GDM1 (cell line): ENCODE results near the gene RCN1.
"Not testable (repeated sequence)": the region's sequence is repeated elsewhere in the genome, so short reads cannot be mapped to it uniquely, and the experiment has no call there.

Source experiments
- DNase-seq: peaks from one replicate; lab custom pipeline; 2025; lab: John Stamatoyannopoulos, UW

RCN1 gene

GRCh38 chr11:32079553-32079952 is 11.3 kb upstream of the RCN1 start:
- DNase-seq = no peak

- no peak for DNase-seq
These were observed 10.4 kb upstream of the RCN1 start for GRCh38 chr11:32080361-32080980.

GRCh38 chr11:32081129-32081641 is 9.7 kb upstream of the RCN1 start:
- no peak for DNase-seq

- no peak for DNase-seq
These were observed 9.0 kb upstream of the RCN1 start for GRCh38 chr11:32081901-32082300.

- DNase-seq = no peak
These were observed 8.4 kb upstream of the RCN1 start for GRCh38 chr11:32082346-32082986.

GRCh38 chr11:32087597-32087996 is 3.3 kb upstream of the RCN1 start:
- no peak for DNase-seq

GRCh38 chr11:32088117-32088941 is 2.5 kb upstream of the RCN1 start:
- DNase-seq = no peak

GRCh38 chr11:32092581-32093170 is 1.8 kb downstream of the RCN1 start:
- DNase-seq = no peak

GRCh38 chr11:32094923-32095322 is 4.0 kb downstream of the RCN1 start:
- DNase-seq = no peak

- DNase-seq = no peak
These were observed 7.4 kb downstream of the RCN1 start for GRCh38 chr11:32098142-32098903.

GRCh38 chr11:32099516-32099915 is 8.6 kb downstream of the RCN1 start:
- no peak for DNase-seq

- DNase-seq = no peak
These were observed 9.6 kb downstream of the RCN1 start for GRCh38 chr11:32100495-32100894.

GRCh38 chr11:32101791-32102190 is 10.9 kb downstream of the RCN1 start:
- no peak for DNase-seq

GRCh38 chr11:32103121-32103719 is 12.3 kb downstream of the RCN1 start:
- DNase-seq = not testable (repeated sequence)

- no peak for DNase-seq
These were observed 13.1 kb downstream of the RCN1 start for GRCh38 chr11:32103941-32104340.

GRCh38 chr11:32105871-32106560 is 15.1 kb downstream of the RCN1 start:
- DNase-seq = no peak

GRCh38 chr11:32107647-32108046 is 16.8 kb downstream of the RCN1 start:
- DNase-seq = no peak

GRCh38 chr11:32108576-32108975 is 17.7 kb downstream of the RCN1 start:
- DNase-seq = no peak

- DNase-seq = no peak
These were observed 18.3 kb downstream of the RCN1 start for GRCh38 chr11:32109138-32109537.

GRCh38 chr11:32109592-32109991 is 18.7 kb downstream of the RCN1 start:
- no peak for DNase-seq

- DNase-seq = no peak
These were observed 19.9 kb downstream of the RCN1 start for GRCh38 chr11:32110795-32111194.
